Breast epithelium (tissue), 3 donors: ENCODE measurements around the gene LRRC52.

Experiments used
- CTCF ChIP-seq, 3 donors: fragments of 450-650 bp; IDR thresholded peaks; one replicate each; pipeline ENCODE4 v1.5.1; 2016 to 2017; ENCODE audit warnings: antibody characterized with exemption in 3 of 3, mild to moderate bottlenecking in 3 of 3, moderate library complexity in 3 of 3
- POLR2A ChIP-seq: fragments of 450-650 bp; IDR thresholded peaks from one replicate; pipeline ENCODE4 v1.6.1; 2016; ENCODE audit warnings: antibody characterized with exemption, mild to moderate bottlenecking, moderate library complexity
- POLR2AphosphoS5 ChIP-seq, 3 donors: sonication (generic); formaldehyde crosslinking; IDR thresholded peaks; one replicate each; pipeline ENCODE4 v1.6.1; 2017; ENCODE audit warnings: antibody characterized with exemption in 3 of 3

GRCh38 chr1:165533254-165533653 is 10.5 kb upstream of the LRRC52 start:
- no peak for TF ChIP-seq CTCF (IDR thresholded peaks at IDR 0.05)
- TF ChIP-seq POLR2A, result no peak
- TF ChIP-seq POLR2AphosphoS5 (IDR thresholded peaks at IDR 0.05), result no peak
